Endothelial cell of umbilical vein (primary cell): ENCODE measurements around the gene ERBB4. TPM values are rescaled to one million over a fixed set of nuclear protein-coding genes. Genes with fewer than 3 reads are reported as not detected.

Source experiments
- BruUV-seq: library from RNA; stranded (reverse); fragments of 400-500 nt; replicated peaks from 2 replicates; lab custom pipeline; 2021; lab: Mats Ljungman, UMichigan
- CTCF ChIA-PET: fragments of 300-600, 350-600 bp; sonication (Branson Sonifier 250); formaldehyde crosslinking; loops from one replicate; lab custom pipeline; 2021; ENCODE audit warnings: antibody characterized with exemption, inconsistent platforms; lab: Charles Lee
- POLR2A ChIA-PET: fragments of 300-600, 350-600 bp; sonication (Branson Sonifier 250); formaldehyde crosslinking; loops from one replicate; lab custom pipeline; 2021; ENCODE audit warnings: antibody characterized with exemption, inconsistent platforms; lab: Charles Lee
- DNase-seq: peaks from one replicate; pipeline ENCODE4 v3.0.0-alpha.2; 2011; ENCODE audit warnings: low read depth, low spot score
- FAIRE-seq: peaks from 2 replicates; lab custom pipeline; 2011; peaks lifted over from hg19 to GRCh38; lab: Jason Lieb, UNC
- H2AFZ ChIP-seq: 2 replicates; pipeline ENCODE4 v1.6.0; 2012; ENCODE audit warnings: low read depth, low read length, control low read depth, inconsistent platforms
- H3K27ac ChIP-seq: 2 replicates; pipeline ENCODE4 v1.5.1; 2011; ENCODE audit warnings: low read depth, mild to moderate bottlenecking, control low read depth, low read length, moderate library complexity; ENCODE audit not compliant: insufficient read depth
- H3K27me3 ChIP-seq, 2 experiments: 2 replicates each; pipeline versions ENCODE4 v1.6.0 to v1.6.1; 2011; ENCODE audit warnings: low read length in 2 of 2, mixed read lengths in 1 of 2; ENCODE audit not compliant: control insufficient read depth in 2 of 2, insufficient read depth in 2 of 2
- H3K36me3 ChIP-seq, 2 experiments: 2 replicates in 1 of 2; 3 replicates in 1 of 2; pipeline ENCODE4 v1.5.1; 2011; ENCODE audit warnings: low read length in 2 of 2, mild to moderate bottlenecking in 1 of 2, moderate library complexity in 1 of 2; ENCODE audit not compliant: control insufficient read depth in 2 of 2, insufficient read depth in 2 of 2; ENCODE audit errors: extremely low read depth in 1 of 2
- H3K4me1 ChIP-seq: 3 replicates; pipeline ENCODE4 v1.5.1; 2011; ENCODE audit warnings: mild to moderate bottlenecking, low read length; ENCODE audit not compliant: control insufficient read depth, insufficient read depth; ENCODE audit errors: extremely low read depth
- H3K4me2 ChIP-seq: 2 replicates; pipeline ENCODE4 v1.6.1; 2011; ENCODE audit warnings: low read length, control low read depth, mixed read lengths; ENCODE audit not compliant: insufficient read depth
- H3K4me3 ChIP-seq, 3 experiments: fragments of 200-600 bp in 1 of 3; sonication (generic), shearing (Covaris generic) in 1 of 3; replicated peaks in 1 of 3; 2 replicates each; pipeline ENCODE4 v1.5.1; 2011 to 2016; ENCODE audit warnings: control low read depth in 3 of 3, low read length in 3 of 3, mild to moderate bottlenecking in 2 of 3, inconsistent platforms in 1 of 3, low read depth in 1 of 3, moderate library complexity in 1 of 3; ENCODE audit not compliant: insufficient read depth in 1 of 3
- H3K79me2 ChIP-seq: 2 replicates; pipeline ENCODE4 v1.6.0; 2012; ENCODE audit warnings: low read length, inconsistent platforms; ENCODE audit not compliant: control insufficient read depth, insufficient read depth
- H3K9ac ChIP-seq: replicated peaks from 2 replicates; pipeline ENCODE3; 2011; ENCODE audit warnings: low read length, control low read depth; ENCODE audit not compliant: insufficient read depth; ENCODE audit errors: extremely low read depth
- H3K9me1 ChIP-seq: replicated peaks from 3 replicates; pipeline ENCODE4 v1.6.0; 2011; ENCODE audit warnings: mild to moderate bottlenecking, low read length; ENCODE audit not compliant: control insufficient read depth, insufficient read depth; ENCODE audit errors: extremely low read depth
- H3K9me3 ChIP-seq: replicated peaks from 2 replicates; pipeline ENCODE4 v1.5.1; 2012; ENCODE audit warnings: low read length, inconsistent platforms; ENCODE audit not compliant: control insufficient read depth, insufficient read depth
- H4K20me1 ChIP-seq: replicated peaks from 2 replicates; pipeline ENCODE3; 2011; ENCODE audit warnings: mild to moderate bottlenecking, low read length; ENCODE audit not compliant: control insufficient read depth, insufficient read depth; ENCODE audit errors: extremely low read depth
- CTCF ChIP-seq, 2 donors: IDR thresholded peaks; 1 replicate in 1 of 2; 2 replicates in 1 of 2; pipeline ENCODE4 v1.5.1; 2011; ENCODE audit warnings: low read length in 2 of 2, mild to moderate bottlenecking in 2 of 2, moderate library complexity in 2 of 2, control low read depth in 1 of 2, inconsistent platforms in 1 of 2, low read depth in 1 of 2; ENCODE audit not compliant: insufficient read depth in 1 of 2; ENCODE audit errors: extremely low read depth in 1 of 2
- EZH2 ChIP-seq: IDR thresholded peaks from 2 replicates; pipeline ENCODE4 v1.6.1; 2012; ENCODE audit warnings: borderline replicate concordance, low read depth, mild to moderate bottlenecking, moderate library complexity, low read length, inconsistent platforms; ENCODE audit not compliant: severe bottlenecking
- FOS ChIP-seq: IDR thresholded peaks from 2 replicates; pipeline ENCODE4 v1.6.1; 2011; ENCODE audit warnings: mild to moderate bottlenecking, low read length, moderate library complexity, borderline replicate concordance; ENCODE audit not compliant: insufficient read depth
- GATA2 ChIP-seq: IDR thresholded peaks from 2 replicates; pipeline ENCODE4 v1.7.0; 2011; ENCODE audit warnings: low read depth, mild to moderate bottlenecking, moderate library complexity, mixed read lengths, low read length; ENCODE audit not compliant: insufficient read length, insufficient read depth
- JUN ChIP-seq: IDR thresholded peaks from 2 replicates; pipeline ENCODE4 v1.6.1; 2011; ENCODE audit warnings: borderline replicate concordance, low read depth; ENCODE audit not compliant: insufficient read length, insufficient read depth
- MAX ChIP-seq: IDR thresholded peaks from 2 replicates; pipeline ENCODE4 v1.6.1; 2011; ENCODE audit not compliant: insufficient read depth, insufficient read length
- MYC ChIP-seq: IDR thresholded peaks from one replicate; pipeline ENCODE4 v1.6.1; 2011; ENCODE audit warnings: mild to moderate bottlenecking, low read depth, low read length
- POLR2A ChIP-seq: IDR thresholded peaks from 2 replicates; pipeline ENCODE4 v1.6.1; 2012; ENCODE audit warnings: low read depth, mild to moderate bottlenecking, control low read depth, low read length
- POLR2AphosphoS5 ChIP-seq: IDR thresholded peaks from 2 replicates; pipeline ENCODE4 v1.6.1; 2012; ENCODE audit warnings: low read depth, mild to moderate bottlenecking, control low read depth, low read length, moderate library complexity; ENCODE audit not compliant: insufficient read depth
- dilution Hi-C: fragments of 300-500 bp; cut with MboI; formaldehyde crosslinking; loops from one replicate; pipeline ENCODE4 v1.15.0; 2019; ENCODE audit warnings: low sequenced_read_pairs; ENCODE audit not compliant: extremely low pct_ligation_motif_present
- intact Hi-C: fragments of 100-400 bp; cut with micrococcal nuclease; formaldehyde crosslinking; loops from one replicate; pipeline ENCODE4 v1.10.0; 2022
- polyA plus RNA-seq, 4 experiments: library from polyadenylated mRNA; depleted of rRNA in 3 of 4; stranded (reverse) in 3 of 4; unstranded in 1 of 4; fragments of >200 nt; gene quantifications; 2 replicates each; pipeline versions ENCODE4 v1.2.1 to v1.2.3, GENCODE V29; 2011 to 2012; ENCODE audit warnings: missing spikeins in 1 of 4
- total RNA-seq: library from RNA; stranded (reverse); gene quantifications from 2 replicates; pipeline ENCODE4 v1.2.3, GENCODE V29; 2021

ERBB4 gene
- total and polyA plus RNA-seq, 2 donors (not counting 3 experiments of a cell fraction or from before 2014, with no cell fraction given): 0.01 to 0.27 TPM

- Histone ChIP-seq H3K4me2 (no peak overlapping the region), H3K9me3 (no peaks in the 10 kb centered on the region), H3K4me3 (no peak overlapping the region), H2AFZ (no peak overlapping the region), H3K36me3 (no peaks in the 10 kb centered on the region), H3K9ac (no peak overlapping the region), H3K27ac (no peak overlapping the region), H3K79me2 (no peaks in the 10 kb centered on the region), H4K20me1 (no peaks in the 10 kb centered on the region), H3K27me3 (no peaks in the 10 kb centered on the region), H3K9me1 (no peaks in the 10 kb centered on the region), H3K4me1 (peaks cover 21% of the 10 kb centered on the region)
- no peak for TF ChIP-seq JUN
- TF ChIP-seq CTCF (IDR thresholded peaks at IDR 0.05; ENCODE audit: extremely low read depth in 1 of 2, insufficient read depth in 1 of 2, low read depth in 1 of 2, low read length in 2 of 2): no peak
- TF ChIP-seq MYC: no peak
- no peak for TF ChIP-seq POLR2A
- no peak for TF ChIP-seq EZH2
- TF ChIP-seq FOS: no peak
- no peak for TF ChIP-seq GATA2
- no peak for TF ChIP-seq POLR2AphosphoS5
- no peak for TF ChIP-seq MAX
- POLR2A ChIA-PET: no interaction called here
- dilution Hi-C loops (no loop called here), intact Hi-C loops (no loop called here)
- CTCF ChIA-PET: interaction anchor here (1.2 kb wide), 1 partner anchor 21 kb away, joined by 3 read pairs; no protein-coding TSS in a partner anchor
- DNase-seq (no peak), FAIRE-seq (no peak)
- no TSS peak for BruUV-seq
Measured at GRCh38 chr2:212024040-212024439, 514.6 kb downstream of the ERBB4 start.
